Caco-2 (cell line): Measurements from ENCODE around the gene ARSK. TPM values are rescaled to one million over a fixed set of nuclear protein-coding genes. Genes with fewer than 3 reads are reported as not detected.
A peak's percentile ranks its signal among the peaks of the same experiment; 100 is the strongest.

Source experiments
- BruUV-seq: library from RNA; stranded (reverse); fragments of 400-500 nt; replicated peaks from 2 replicates; lab custom pipeline; 2021; lab: Mats Ljungman, UMichigan
- CTCF ChIA-PET: fragments of 300-600 bp; sonication (Branson Sonifier 250); formaldehyde crosslinking; loops from one replicate; lab custom pipeline; 2022; ENCODE audit warnings: antibody characterized with exemption; lab: Charles Lee
- POLR2A ChIA-PET: fragments of 300-600 bp; sonication (Branson Sonifier 250); formaldehyde crosslinking; loops from one replicate; lab custom pipeline; 2022; ENCODE audit warnings: antibody characterized with exemption; lab: Charles Lee
- DNase-seq, 2 experiments: peaks; one replicate each; pipeline versions ENCODE4 v3.0.0 to v3.0.0-alpha.2; 2020 to 2022
- H3K27me3 ChIP-seq: replicated peaks from 2 replicates; pipeline ENCODE4 v1.6.0; 2011; ENCODE audit warnings: low read length; ENCODE audit not compliant: control insufficient read depth, insufficient read depth
- H3K36me3 ChIP-seq: 2 replicates; pipeline ENCODE4 v1.5.1; 2011; ENCODE audit warnings: low read length; ENCODE audit not compliant: control insufficient read depth, insufficient read depth
- H3K4me1 ChIP-seq: fragments of 250-450 bp; sonication (Bioruptor Pico); 2 replicates; pipeline ENCODE4 v1.5.1; 2020; ENCODE audit warnings: mild to moderate bottlenecking
- H3K4me3 ChIP-seq: 2 replicates; pipeline ENCODE4 v1.5.1; 2011; ENCODE audit warnings: low read depth, mild to moderate bottlenecking, control low read depth, low read length
- H3K9me3 ChIP-seq: fragments of 250-450 bp; sonication (Bioruptor Pico); 2 replicates; pipeline ENCODE4 v1.5.1; 2020; ENCODE audit warnings: mild to moderate bottlenecking, moderate library complexity
- H3K27ac Mint-ChIP-seq: one replicate; pipeline ENCODE4 v1.8.0; 2022; ENCODE audit warnings: mixed read lengths; ENCODE audit not compliant: unreplicated experiment
- H3K27me3 Mint-ChIP-seq: one replicate; pipeline ENCODE4 v1.8.0; 2022; ENCODE audit warnings: mixed read lengths; ENCODE audit not compliant: insufficient read depth, unreplicated experiment
- H3K36me3 Mint-ChIP-seq: one replicate; pipeline ENCODE4 v1.8.0; 2022; ENCODE audit warnings: mild to moderate bottlenecking, mixed read lengths; ENCODE audit not compliant: insufficient read depth, unreplicated experiment
- H3K4me1 Mint-ChIP-seq: one replicate; pipeline ENCODE4 v1.8.0; 2022; ENCODE audit warnings: low read depth, mixed read lengths; ENCODE audit not compliant: unreplicated experiment
- H3K4me3 Mint-ChIP-seq: one replicate; pipeline ENCODE4 v1.8.0; 2022; ENCODE audit warnings: mild to moderate bottlenecking, moderate library complexity, mixed read lengths; ENCODE audit not compliant: unreplicated experiment
- H3K9me3 Mint-ChIP-seq: one replicate; pipeline ENCODE4 v1.8.0; 2022; ENCODE audit warnings: mixed read lengths; ENCODE audit not compliant: unreplicated experiment
- CTCF ChIP-seq, 2 experiments: fragments of 200-600 bp in 1 of 2; IDR thresholded peaks; 1 replicate in 1 of 2; 2 replicates in 1 of 2; pipeline versions ENCODE4 v1.5.1 to v1.8.0; 2011 to 2022; ENCODE audit warnings: antibody characterized with exemption in 1 of 2, control low read depth in 1 of 2, inconsistent platforms in 1 of 2, low read depth in 1 of 2, low read length in 1 of 2, mild to moderate bottlenecking in 1 of 2, moderate library complexity in 1 of 2; ENCODE audit not compliant: insufficient read depth in 1 of 2, severe bottlenecking in 1 of 2, unreplicated experiment in 1 of 2
- intact Hi-C: fragments of 100-400 bp; cut with micrococcal nuclease; formaldehyde crosslinking; loops from one replicate; pipeline ENCODE4 v1.10.0; 2022; ENCODE audit not compliant: unreplicated experiment
- total RNA-seq: library from RNA; stranded (reverse); gene quantifications from 2 replicates; pipeline ENCODE4 v1.2.3, GENCODE V29; 2022

The ARSK gene
- total RNA-seq, 1 experiment from 2014 or later, result 5.0 TPM

- Mint-ChIP-seq H3K27me3 (no peaks in the 10 kb centered on the region), H3K4me1 (peaks cover 14% of the 10 kb centered on the region), H3K27ac (no peak overlapping the region), H3K4me3 (no peak overlapping the region), H3K36me3 (peaks cover 11% of the 10 kb centered on the region), H3K9me3 (no peaks in the 10 kb centered on the region)
- no peak for TF ChIP-seq CTCF (IDR thresholded peaks at IDR 0.05; ENCODE audit: insufficient read depth in 1 of 2, low read depth in 1 of 2, low read length in 1 of 2, severe bottlenecking in 1 of 2, unreplicated experiment in 1 of 2)
- Histone ChIP-seq H3K4me3 (no peak overlapping the region), H3K4me1 (no peaks in the 10 kb centered on the region), H3K27me3 (no peaks in the 10 kb centered on the region), H3K36me3 (no peaks in the 10 kb centered on the region), H3K9me3 (no peaks in the 10 kb centered on the region)
- ChIA-PET POLR2A (no interaction called here), CTCF (no interaction called here)
- intact Hi-C loops, result no loop called here
- BruUV-seq, result no TSS peak
- no peak for DNase-seq
Observed at GRCh38 chr5:95549030-95549429, 5.9 kb upstream of the ARSK start.

- BruUV-seq, result TSS peak; percentile 60
- H3K4me1 ChIP-seq, result no peaks in the 10 kb centered on the region
- CTCF ChIA-PET, result interaction anchor here (0.7 kb wide), 1 partner anchor 291 kb away, joined by 3 read pairs; no protein-coding TSS in a partner anchor
- Mint-ChIP-seq H3K27ac (peak overlapping the region; percentile 86), H3K27me3 (no peaks in the 10 kb centered on the region), H3K4me1 (peaks cover 20% of the 10 kb centered on the region), H3K36me3 (peaks cover 18% of the 10 kb centered on the region), H3K9me3 (no peaks in the 10 kb centered on the region), H3K4me3 (peak overlapping the region; percentile 83)
- H3K36me3 ChIP-seq, result no peaks in the 10 kb centered on the region
- POLR2A ChIA-PET, result interaction anchor here (1.0 kb wide), 1 partner anchor 92 kb away, joined by 7 read pairs; the partner anchor contains the start of gene RFESD
- no peak for TF ChIP-seq CTCF (IDR thresholded peaks at IDR 0.05; ENCODE audit: insufficient read depth in 1 of 2, low read depth in 1 of 2, low read length in 1 of 2, severe bottlenecking in 1 of 2, unreplicated experiment in 1 of 2)
- no peaks in the 10 kb centered on the region; the same call in 1 of the 2 replicates for H3K9me3 ChIP-seq
- no peaks in the 10 kb centered on the region for H3K27me3 ChIP-seq
- peak overlapping the region; percentile 78 for H3K4me3 ChIP-seq
- intact Hi-C loops, result loop anchor here (10.0 kb wide), 1 partner anchor 291 kb away; no protein-coding TSS in a partner anchor
- DNase-seq, result no peak
Observed at GRCh38 chr5:95554331-95554646, 612 bp upstream of the ARSK start.

GRCh38 chr5:95555553-95555952 is 652 bp downstream of the ARSK start:
- ChIA-PET CTCF (interaction anchor here (1.0 kb wide), 1 partner anchor 587 kb away, joined by 3 read pairs; no protein-coding TSS in a partner anchor), POLR2A (interaction anchor here (0.6 to 1.0 kb wide), 3 partner anchors 91 to 806 kb away, joined by 3 to 7 read pairs (median 4); partner anchors contain the start of gene RFESD)
- Mint-ChIP-seq H3K36me3 (peaks cover 18% of the 10 kb centered on the region), H3K27me3 (no peaks in the 10 kb centered on the region), H3K27ac (peak overlapping the region; percentile 86), H3K4me1 (peaks cover 20% of the 10 kb centered on the region), H3K4me3 (peak overlapping the region; percentile 83), H3K9me3 (no peaks in the 10 kb centered on the region)
- H3K27me3 ChIP-seq, result no peaks in the 10 kb centered on the region
- no peaks in the 10 kb centered on the region for H3K4me1 ChIP-seq
- H3K36me3 ChIP-seq, result no peaks in the 10 kb centered on the region
- BruUV-seq, result no TSS peak
- no peaks in the 10 kb centered on the region; the same call in 1 of the 2 replicates for H3K9me3 ChIP-seq
- intact Hi-C loops, result loop anchor here (1.0 to 10.0 kb wide), 3 partner anchors 52 to 289 kb away; partner anchors contain the start of gene GPR150
- no peak for TF ChIP-seq CTCF (IDR thresholded peaks at IDR 0.05; ENCODE audit: insufficient read depth in 1 of 2, low read depth in 1 of 2, low read length in 1 of 2, severe bottlenecking in 1 of 2, unreplicated experiment in 1 of 2)
- peak overlapping the region; percentile 78 for H3K4me3 ChIP-seq
- no peak for DNase-seq
